Measurements from ENCODE around the gene SYP.

The SYP gene

GRCh38 chrX:49220100-49220499 is 20.1 kb upstream of the SYP start:
- no peak for DNase-seq (ENCODE audit: low read depth)

- no peak for DNase-seq (ENCODE audit: low read depth)
Observed at GRCh38 chrX:49214996-49215526, 15.1 kb upstream of the SYP start.

- no peak for DNase-seq (ENCODE audit: low read depth)
Observed at GRCh38 chrX:49214416-49214815, 14.4 kb upstream of the SYP start.

GRCh38 chrX:49212861-49213260 is 12.9 kb upstream of the SYP start:
- DNase-seq (ENCODE audit: low read depth), result no peak

DNA sequence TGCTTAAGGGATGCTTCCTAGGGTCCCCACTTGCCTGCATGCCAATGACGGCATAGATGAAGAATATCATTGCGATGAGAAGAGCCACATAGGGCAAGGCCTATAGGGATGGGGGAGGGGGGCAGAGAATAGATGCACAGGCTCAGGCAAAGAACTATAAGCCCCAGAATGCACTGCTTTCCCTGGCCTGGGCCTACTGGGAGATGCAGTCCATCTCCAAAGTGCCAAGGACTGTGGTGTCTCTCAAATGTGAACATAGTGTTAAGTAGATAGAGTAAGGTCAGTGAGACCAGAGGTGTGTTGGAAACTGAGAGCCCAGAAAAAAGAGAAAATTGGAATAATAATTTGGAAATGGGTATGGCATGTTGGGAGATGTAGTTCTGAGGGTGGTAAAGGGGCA is 12.2 kb upstream of the SYP start:
- DNase-seq (ENCODE audit: low read depth), result no peak

GRCh38 chrX:49211074-49211473 is 11.1 kb upstream of the SYP start:
- no peak for DNase-seq (ENCODE audit: low read depth)

- DNase-seq (ENCODE audit: low read depth), result no peak
Observed at GRCh38 chrX:49210406-49210805, 10.4 kb upstream of the SYP start.

- DNase-seq (ENCODE audit: low read depth), result no peak
Observed at GRCh38 chrX:49209434-49210251, 9.7 kb upstream of the SYP start.

- DNase-seq (ENCODE audit: low read depth), result no peak
Observed at GRCh38 chrX:49208399-49208798, 8.4 kb upstream of the SYP start.

DNA sequence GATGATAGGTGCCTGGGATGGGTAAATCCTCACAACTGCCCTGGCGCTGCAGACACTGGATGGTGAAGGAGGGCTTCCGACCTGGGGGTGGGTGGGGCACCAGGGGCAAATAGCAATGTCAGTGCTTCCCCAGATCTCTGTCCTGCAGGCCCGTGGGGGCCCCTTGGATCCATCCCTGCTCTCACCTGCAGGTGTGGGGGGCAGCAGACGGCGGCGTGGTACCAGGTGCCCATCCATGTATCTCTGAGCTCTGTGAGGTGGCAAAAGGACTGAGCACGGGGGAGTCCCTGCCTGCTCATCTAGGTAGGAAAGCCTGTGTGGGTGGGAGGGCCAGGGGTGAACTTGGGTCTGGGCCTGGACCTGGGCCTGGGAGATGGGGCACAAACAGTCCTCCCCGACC is 6.5 kb upstream of the SYP start:
- no peak for DNase-seq (ENCODE audit: low read depth)

- DNase-seq (ENCODE audit: low read depth), result no peak
Observed at GRCh38 chrX:49205443-49205842, 5.5 kb upstream of the SYP start.

DNA sequence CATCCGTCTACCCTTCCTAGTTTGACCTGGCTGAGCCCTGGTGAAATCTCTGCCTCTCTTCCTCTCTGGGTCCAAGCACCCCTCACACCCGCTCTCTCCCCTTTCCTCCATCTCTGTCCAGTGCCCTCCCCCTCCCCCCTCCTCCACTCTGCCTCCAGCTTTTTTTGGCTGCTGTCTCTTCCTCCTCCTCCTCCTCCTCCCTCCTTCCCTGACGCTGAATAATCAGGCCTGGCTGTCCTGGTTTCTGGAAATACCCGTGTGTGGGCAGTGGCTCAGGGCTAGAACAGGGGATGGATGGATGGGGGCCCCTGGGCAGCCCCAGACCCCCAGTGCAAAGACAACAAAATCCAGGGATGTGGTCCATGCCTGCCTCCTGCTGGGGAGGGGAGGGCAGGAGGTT is 4.7 kb upstream of the SYP start:
- no peak for DNase-seq (ENCODE audit: low read depth)

DNA sequence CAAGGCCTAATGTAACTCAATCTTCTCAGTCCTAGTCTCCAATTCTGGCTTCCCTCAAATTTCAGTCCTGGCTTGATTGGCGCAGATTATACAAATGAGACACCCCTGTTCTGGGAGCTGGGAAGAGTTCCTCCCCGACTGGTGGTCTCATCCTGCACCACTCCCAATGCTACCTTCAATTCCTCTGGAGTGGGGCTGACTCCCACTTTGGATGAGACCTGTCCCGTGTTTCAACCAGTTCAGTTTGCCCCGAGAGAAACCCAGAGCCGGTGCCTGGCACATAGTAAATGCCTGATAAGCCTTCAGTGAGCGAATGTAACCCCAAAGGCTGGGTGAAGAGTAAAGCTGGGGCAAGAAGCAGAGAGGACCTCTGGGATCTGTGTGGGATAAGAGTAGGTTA is 4.0 kb upstream of the SYP start:
- no peak for DNase-seq (ENCODE audit: low read depth)

GRCh38 chrX:49203536-49203935 is 3.5 kb upstream of the SYP start:
- DNase-seq (ENCODE audit: low read depth), result no peak

DNA sequence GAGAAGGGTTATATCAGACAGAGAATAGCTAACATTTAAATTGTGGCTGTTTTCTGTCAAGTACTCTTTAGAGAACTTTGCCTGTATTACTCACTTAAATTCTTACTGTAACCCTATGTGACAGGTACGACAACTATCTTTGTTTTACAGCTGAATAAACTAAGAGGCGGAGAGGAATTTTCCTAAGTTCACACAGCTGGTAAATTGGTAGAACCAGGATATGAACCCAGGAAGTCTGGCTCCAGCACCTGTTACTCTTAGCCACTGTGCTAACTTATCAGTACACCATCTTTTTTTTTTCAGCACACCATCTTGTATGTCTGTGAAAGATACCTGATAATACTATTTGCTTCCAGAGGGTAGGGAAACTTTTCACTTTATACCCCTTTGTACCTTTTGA is 2.0 kb upstream of the SYP start:
- no peak for DNase-seq (ENCODE audit: low read depth)

GRCh38 chrX:49199315-49199595 is 738 bp downstream of the SYP start:
- no peak for DNase-seq (ENCODE audit: low read depth)

- DNase-seq (ENCODE audit: low read depth), result no peak
Observed at GRCh38 chrX:49198540-49199314, 1.3 kb downstream of the SYP start.

GRCh38 chrX:49197543-49198087 is 2.4 kb downstream of the SYP start:
- DNase-seq (ENCODE audit: low read depth), result no peak

DNA sequence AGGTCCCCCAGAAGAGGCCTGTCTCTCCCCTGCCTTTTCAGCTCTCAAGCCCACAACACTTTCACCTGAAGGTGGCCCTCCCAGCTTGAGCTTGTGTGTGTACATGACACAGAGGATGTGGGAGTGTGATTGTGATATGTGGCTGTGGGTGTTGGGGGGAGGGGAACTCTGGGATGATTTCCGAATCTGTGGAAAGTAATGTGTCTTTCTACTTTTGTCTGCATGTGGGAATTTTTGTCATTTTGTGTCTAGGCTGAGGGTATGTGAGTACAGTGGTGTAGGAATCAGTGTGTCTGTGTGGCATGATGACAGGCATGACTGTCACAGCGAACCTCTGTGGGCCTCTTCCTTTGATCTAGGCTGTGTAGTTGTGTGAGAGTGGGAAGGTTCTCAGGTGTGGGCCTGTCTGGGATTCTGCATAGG is 6.4 kb downstream of the SYP start:
- no peak for DNase-seq (ENCODE audit: low read depth)

GRCh38 chrX:49192722-49193328 is 7.2 kb downstream of the SYP start:
- DNase-seq (ENCODE audit: low read depth), result no peak

DNA sequence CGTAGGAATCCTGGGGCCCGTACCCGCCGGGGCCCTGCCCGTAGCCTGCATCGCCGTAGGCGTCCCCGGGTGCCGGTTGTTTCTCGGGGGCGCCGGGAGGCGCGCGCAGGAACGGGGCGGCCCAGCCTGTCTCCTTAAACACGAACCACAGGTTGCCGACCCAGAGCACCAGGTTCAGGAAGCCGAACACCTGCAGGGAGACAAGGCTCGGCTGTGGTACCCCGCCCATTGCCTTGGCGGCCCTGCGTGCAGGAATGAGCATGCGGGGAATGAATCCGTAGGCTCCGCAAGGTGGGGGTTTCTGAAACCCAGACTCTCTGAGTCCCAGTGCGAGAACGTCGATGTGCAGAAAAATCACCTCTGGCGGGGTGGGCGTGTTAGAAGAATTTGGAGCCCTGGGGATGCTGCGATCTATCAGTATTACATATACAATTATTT is 8.4 kb downstream of the SYP start:
- no peak for DNase-seq (ENCODE audit: low read depth)

GRCh38 chrX:49190821-49191573 is 9.0 kb downstream of the SYP start:
- DNase-seq (ENCODE audit: low read depth), result peak; percentile 99
